ENCODE results near the gene REC8.

DNA sequence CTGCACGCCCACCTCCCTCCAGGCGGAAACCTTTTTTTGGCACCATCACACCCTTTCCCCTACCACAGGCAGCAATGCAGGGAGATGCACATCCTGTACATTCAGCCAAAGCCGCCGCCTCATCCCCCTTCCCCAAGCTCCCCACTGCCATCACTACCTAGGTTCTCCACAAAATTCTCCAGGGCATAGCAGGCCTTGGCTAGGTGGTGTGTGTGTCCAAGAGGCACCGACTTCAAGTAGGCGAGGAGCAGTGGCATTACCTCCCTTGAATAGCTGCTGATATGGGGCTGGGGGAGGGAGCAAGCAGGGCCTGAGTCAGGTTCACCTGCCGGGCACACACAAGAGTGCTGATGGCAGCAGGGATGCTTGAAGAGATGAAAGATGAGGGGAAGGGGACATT lies 13.1 kb downstream of the REC8 start:
- TF ChIP-seq, protein P1, sequence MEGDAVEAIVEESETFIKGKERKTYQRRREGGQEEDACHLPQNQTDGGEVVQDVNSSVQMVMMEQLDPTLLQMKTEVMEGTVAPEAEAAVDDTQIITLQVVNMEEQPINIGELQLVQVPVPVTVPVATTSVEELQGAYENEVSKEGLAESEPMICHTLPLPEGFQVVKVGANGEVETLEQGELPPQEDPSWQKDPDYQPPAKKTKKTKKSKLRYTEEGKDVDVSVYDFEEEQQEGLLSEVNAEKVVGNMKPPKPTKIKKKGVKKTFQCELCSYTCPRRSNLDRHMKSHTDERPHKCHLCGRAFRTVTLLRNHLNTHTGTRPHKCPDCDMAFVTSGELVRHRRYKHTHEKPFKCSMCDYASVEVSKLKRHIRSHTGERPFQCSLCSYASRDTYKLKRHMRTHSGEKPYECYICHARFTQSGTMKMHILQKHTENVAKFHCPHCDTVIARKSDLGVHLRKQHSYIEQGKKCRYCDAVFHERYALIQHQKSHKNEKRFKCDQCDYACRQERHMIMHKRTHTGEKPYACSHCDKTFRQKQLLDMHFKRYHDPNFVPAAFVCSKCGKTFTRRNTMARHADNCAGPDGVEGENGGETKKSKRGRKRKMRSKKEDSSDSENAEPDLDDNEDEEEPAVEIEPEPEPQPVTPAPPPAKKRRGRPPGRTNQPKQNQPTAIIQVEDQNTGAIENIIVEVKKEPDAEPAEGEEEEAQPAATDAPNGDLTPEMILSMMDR (IDR thresholded peaks at IDR 0.05; ENCODE audit: poor library complexity) = no peak
- TF ChIP-seq EZH2 (IDR thresholded peaks at IDR 0.05; ENCODE audit: borderline replicate concordance) = no peak
- no peak for TF ChIP-seq EZH2phosphoT487 (IDR thresholded peaks at IDR 0.05; ENCODE audit: low read depth, severe bottlenecking, unreplicated experiment)

Data from hepatocyte (in vitro differentiated cells).